Measurements from ENCODE around the gene RO60.
"Not testable (repeated sequence)": the region's sequence is repeated elsewhere in the genome, so short reads cannot be mapped to it uniquely, and the experiment has no call there.

The RO60 gene

DNA sequence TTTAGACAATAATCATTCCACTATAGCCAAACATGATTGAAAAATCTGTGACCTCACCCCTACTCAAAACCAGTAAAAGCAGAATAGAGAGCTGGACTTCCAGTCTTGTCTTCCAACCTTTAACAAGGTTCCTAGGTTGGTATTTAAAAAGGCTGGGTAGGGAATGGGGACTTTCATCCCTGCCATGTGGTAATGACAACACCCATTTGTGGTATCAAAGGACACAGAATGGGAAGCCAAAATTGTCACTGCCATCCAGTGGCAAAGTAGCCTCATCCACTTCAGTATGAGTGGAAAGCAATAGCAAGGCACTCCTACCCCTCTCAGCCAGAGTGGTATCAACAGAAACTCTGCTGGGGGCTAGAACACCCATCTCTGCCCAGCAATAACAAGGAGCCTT, 34.2 kb upstream of the RO60 start:
- TF ChIP-seq, protein P1, sequence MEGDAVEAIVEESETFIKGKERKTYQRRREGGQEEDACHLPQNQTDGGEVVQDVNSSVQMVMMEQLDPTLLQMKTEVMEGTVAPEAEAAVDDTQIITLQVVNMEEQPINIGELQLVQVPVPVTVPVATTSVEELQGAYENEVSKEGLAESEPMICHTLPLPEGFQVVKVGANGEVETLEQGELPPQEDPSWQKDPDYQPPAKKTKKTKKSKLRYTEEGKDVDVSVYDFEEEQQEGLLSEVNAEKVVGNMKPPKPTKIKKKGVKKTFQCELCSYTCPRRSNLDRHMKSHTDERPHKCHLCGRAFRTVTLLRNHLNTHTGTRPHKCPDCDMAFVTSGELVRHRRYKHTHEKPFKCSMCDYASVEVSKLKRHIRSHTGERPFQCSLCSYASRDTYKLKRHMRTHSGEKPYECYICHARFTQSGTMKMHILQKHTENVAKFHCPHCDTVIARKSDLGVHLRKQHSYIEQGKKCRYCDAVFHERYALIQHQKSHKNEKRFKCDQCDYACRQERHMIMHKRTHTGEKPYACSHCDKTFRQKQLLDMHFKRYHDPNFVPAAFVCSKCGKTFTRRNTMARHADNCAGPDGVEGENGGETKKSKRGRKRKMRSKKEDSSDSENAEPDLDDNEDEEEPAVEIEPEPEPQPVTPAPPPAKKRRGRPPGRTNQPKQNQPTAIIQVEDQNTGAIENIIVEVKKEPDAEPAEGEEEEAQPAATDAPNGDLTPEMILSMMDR (IDR thresholded peaks at IDR 0.05; ENCODE audit: extremely low read depth, missing control alignments), result no peak
- DNase-seq (ENCODE audit: low spot score), result no peak

DNA sequence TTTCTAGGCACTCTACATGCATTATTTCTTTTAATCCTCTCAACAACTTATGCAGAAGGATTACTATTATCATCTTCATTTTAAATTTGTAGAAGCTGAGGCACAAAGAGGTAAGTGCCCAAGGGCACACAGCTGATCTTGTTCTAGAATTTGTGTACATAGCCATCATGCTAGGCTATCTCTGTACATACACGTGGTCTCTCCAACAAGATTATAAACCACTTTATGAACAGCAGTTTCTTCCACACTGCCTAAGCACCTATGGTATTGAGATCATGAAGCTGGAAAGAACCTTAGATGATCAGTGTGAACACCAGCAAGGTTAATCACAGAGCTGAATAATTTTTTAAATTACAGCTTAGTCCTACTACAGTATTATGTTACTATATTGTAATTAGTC, 29.1 kb upstream of the RO60 start:
- TF ChIP-seq, protein P1 (IDR thresholded peaks at IDR 0.05; ENCODE audit: extremely low read depth, missing control alignments), result no peak
- no peak for DNase-seq (ENCODE audit: low spot score)

DNA sequence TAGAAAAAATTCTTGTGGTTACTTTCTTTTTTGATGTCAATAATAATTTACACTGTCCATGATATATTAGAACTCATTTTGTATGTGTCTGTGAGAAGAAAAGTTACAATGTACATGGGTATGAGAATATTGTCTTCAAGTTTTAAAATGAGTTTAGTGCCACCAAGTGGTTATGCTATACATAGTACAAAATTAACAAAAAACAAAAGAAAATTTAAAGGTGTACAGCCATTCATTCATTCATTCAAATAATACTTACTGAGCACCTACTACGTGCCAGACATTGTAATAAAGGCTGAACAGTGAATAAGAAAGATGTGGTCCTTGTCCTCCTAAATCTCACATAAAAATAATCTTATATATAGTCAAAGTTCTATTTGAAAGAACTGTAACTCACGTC, 28.0 kb upstream of the RO60 start:
- DNase-seq (ENCODE audit: low spot score), result peak; percentile 4
- TF ChIP-seq, protein P1 (IDR thresholded peaks at IDR 0.05; ENCODE audit: extremely low read depth, missing control alignments), result no peak

DNA sequence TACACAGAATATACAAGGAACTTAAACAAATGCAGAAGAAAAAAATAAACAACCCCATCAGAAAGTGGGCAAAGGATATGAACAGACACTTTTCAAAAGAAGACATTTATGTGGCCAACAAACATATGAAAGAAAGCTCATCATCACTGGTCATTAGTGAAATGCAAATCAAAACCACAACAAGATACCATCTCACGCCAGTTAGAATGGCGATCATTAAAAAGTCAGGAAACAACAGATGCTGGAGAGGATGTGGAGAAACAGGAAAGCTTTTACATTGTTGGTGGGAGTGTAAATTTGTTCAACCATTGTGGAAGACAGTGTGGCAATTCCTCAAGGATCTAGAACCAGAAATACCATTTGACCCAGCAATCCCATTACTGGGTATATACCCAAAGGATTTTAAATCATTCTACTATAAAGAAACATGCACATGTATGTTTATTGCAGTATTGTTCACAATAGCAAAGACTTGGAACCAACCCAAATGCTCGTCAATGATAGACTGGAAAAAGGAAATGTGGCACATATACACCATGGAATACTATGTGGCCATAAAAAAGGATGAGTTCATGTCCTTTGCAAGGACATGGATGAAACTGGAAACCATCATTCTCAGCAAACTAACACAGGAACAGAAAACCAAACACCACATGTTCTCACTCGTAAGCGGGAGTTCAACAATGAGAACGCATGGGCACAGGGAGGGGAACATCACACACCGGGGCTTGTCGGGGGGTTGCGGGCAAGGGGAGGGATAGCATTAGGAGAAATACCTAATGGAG, 26.6 kb upstream of the RO60 start:
- not testable (repeated sequence) for DNase-seq (ENCODE audit: low spot score)

DNA sequence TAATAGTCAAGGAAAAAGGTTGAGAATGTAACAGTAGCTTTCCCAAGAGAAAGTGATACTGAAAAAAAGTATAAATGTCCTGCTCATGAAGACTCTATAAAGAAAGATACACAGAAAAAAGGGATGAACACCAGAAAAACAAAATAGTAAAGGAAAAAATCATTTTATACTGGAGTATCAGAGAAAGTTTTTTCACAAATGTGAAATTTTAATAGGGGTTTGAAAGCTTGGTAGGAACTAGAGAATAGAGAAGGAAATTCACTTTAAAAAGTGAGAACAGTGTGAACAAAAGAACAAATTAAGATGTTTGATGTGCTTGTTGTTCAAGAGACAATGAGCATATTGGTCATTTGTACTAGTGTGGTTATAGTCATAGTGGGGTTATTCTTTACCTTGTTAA, 25.8 kb upstream of the RO60 start:
- DNase-seq (ENCODE audit: low spot score), result no peak
- TF ChIP-seq, protein P1 (IDR thresholded peaks at IDR 0.05; ENCODE audit: extremely low read depth, missing control alignments), result no peak

DNA sequence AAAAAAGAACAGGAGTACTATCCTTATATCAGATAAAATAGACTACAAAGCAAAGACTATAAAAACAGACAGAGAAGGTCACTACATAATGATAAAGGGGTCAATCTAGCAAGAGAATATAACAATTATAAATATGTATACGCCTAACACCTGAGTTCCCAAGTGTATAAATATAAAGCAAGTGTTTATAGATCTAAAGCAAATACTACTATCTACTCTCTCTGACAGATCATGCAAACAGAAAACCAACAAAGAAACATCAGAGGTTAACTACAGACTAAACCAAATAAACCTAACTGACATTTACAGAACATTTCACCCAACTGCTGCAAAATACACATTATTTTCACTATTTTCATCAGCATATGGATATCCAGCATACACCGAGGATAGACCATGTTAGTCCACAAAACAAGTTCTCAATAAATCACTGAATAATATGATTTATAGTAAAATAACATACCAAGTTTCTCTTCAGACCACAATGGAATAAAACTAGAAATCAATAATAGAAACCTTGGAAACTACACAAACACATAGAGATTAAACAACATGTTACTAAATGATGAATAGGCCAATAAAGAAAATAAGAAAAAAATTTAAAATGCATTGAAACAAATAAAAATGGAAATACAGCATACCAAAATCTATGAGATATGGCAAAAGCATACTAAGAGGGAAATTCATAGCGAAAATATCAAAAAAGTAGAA, 22.9 kb upstream of the RO60 start:
- TF ChIP-seq, protein P1 (IDR thresholded peaks at IDR 0.05; ENCODE audit: extremely low read depth, missing control alignments), result no peak
- no peak for DNase-seq (ENCODE audit: low spot score)

DNA sequence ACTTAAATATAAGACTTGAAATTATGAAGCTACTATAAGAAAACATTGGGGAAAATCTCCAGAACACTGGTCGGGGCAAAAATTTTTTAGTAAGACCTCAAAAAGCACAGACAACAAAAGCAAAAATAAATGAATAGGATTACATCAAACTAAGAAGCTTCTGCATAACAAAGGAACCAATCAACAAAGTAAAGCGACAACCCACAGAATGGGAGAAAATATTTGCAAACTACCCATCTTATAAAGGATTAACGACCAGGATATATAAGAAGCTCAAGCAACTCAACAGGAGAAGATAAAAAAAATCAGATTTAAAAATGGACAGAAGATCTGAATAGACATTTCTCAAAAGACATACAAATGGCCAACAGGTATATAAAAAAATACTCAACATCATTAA, 19.4 kb upstream of the RO60 start:
- TF ChIP-seq, protein P1 (IDR thresholded peaks at IDR 0.05; ENCODE audit: extremely low read depth, missing control alignments), result no peak
- DNase-seq (ENCODE audit: low spot score), result no peak
